C4-2B (cell line): Measurements from ENCODE around the gene GAS2L1.
A peak's percentile ranks its signal among the peaks of the same experiment; 100 is the strongest.

ENCODE experiments used
- H3K27ac ChIP-seq: fragments of 450-650 bp; 2 replicates; pipeline ENCODE4 v1.5.1; 2017
- ZFX ChIP-seq: fragments of 450-650 bp; IDR thresholded peaks from 2 replicates; pipeline ENCODE4 v1.6.1; 2017
- TF ChIP-seq, protein P1 (sequence below): fragments of 450-650 bp; conservative IDR thresholded peaks from 2 replicates; pipeline ENCODE4 v1.5.1; 2017; ENCODE audit warnings: mild to moderate bottlenecking

Gene GAS2L1

DNA sequence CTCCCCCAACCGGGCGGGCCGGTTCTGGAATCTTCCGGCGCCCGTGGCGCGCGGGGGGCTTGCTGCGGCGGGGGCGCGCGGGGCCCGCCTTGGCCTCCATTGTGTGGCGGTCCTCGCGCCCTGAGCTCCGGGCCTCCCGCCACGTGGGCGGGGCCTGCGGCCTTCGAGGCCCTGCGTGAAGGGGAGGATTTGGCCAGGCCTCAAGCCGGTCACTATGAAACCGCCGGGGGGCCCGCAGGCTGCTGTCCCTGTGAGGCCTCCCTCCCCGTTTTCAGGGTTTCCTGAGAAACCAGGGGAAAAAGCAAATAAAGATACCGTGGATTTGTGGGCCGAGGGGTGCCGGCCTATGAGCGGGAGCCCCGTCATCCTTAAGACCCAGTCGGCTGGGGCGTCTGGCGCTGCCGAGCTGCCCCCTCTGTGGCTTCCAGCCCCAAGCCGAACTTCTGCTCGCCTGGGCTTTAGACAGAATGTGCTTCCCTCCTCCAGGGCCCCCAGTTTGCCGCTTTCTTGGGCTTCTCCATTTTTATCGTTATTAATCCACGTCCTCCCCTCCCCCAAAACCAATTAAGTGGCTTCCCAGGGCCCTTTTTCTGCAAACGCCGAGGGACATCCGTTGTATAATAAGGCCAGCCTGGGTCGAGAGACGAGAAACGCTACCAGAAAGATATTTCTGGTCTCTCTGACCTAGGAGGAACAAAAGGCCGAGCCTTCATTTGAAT is 37.8 kb upstream of the GAS2L1 start:
- peak; percentile 90 for TF ChIP-seq ZFX
- TF ChIP-seq, protein P1, sequence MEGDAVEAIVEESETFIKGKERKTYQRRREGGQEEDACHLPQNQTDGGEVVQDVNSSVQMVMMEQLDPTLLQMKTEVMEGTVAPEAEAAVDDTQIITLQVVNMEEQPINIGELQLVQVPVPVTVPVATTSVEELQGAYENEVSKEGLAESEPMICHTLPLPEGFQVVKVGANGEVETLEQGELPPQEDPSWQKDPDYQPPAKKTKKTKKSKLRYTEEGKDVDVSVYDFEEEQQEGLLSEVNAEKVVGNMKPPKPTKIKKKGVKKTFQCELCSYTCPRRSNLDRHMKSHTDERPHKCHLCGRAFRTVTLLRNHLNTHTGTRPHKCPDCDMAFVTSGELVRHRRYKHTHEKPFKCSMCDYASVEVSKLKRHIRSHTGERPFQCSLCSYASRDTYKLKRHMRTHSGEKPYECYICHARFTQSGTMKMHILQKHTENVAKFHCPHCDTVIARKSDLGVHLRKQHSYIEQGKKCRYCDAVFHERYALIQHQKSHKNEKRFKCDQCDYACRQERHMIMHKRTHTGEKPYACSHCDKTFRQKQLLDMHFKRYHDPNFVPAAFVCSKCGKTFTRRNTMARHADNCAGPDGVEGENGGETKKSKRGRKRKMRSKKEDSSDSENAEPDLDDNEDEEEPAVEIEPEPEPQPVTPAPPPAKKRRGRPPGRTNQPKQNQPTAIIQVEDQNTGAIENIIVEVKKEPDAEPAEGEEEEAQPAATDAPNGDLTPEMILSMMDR: no peak
- peak overlapping the region; percentile 100 for H3K27ac ChIP-seq

DNA sequence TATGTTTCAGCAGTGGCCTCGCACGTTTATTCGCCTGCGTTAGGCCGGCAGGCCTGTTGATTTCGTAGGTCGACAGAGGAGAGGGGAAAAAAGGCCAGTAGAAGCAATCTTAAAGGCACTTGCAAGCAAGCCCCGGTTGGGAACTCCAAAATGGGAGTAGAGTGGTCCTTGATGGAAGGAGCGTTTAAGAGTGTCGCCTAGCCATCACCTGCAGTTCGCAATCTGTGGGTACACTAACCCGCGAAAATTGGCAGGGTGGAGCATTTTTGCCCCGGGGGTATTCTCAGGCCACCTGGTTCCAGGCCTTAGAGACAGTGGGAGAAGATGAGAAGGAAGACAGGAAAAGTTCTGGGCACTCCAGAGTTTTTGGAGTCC is 37.2 kb upstream of the GAS2L1 start:
- H3K27ac ChIP-seq: peak overlapping the region; percentile 100
- TF ChIP-seq, protein P1: no peak
- no peak for TF ChIP-seq ZFX

DNA sequence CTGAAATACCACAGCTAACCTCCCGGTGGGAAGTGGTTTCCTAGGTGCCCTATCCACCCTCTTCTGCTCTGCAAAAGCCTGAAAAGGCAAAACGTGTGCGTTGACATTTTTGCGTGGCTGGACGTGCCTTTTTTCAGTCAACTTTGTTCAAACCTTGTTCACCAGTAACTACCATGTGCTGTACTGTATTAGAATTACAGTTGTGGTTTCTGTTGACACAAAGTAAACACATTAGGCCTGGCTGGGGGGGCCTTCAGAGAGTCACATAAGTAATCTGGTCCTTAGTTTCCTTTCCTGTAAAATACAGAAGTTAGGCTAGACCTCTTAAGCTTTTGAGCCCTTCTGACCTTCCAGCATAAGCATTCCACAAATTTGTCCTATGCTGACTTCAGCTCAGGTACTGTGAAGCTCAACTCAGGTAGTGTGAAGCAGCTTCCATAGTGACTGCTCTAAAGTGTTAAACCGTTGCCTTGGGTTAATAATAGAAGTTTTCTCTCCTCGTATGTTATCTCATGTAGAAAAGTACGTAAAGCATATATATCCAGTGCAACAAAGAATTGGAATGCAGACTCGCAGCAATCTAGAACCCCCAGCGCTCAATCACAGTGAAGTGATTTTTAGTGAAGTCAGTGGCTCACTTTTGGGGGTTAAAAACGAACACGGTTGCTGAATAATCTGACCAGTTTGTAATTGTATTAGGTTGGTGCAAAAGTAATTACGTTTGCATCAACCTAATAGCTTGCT is 36.5 kb upstream of the GAS2L1 start:
- peak overlapping the region; percentile 100 for H3K27ac ChIP-seq
- TF ChIP-seq, protein P1: no peak
- no peak for TF ChIP-seq ZFX

- TF ChIP-seq ZFX: no peak
- TF ChIP-seq, protein P1: no peak
- no peak overlapping the region; the same call in 1 of the 2 replicates for H3K27ac ChIP-seq
These were observed 35.8 kb upstream of the GAS2L1 start for GRCh38 chr22:29270475-29271271.

- TF ChIP-seq ZFX: no peak
- no peak overlapping the region for H3K27ac ChIP-seq
These were observed 33.8 kb upstream of the GAS2L1 start for GRCh38 chr22:29272624-29273023.

DNA sequence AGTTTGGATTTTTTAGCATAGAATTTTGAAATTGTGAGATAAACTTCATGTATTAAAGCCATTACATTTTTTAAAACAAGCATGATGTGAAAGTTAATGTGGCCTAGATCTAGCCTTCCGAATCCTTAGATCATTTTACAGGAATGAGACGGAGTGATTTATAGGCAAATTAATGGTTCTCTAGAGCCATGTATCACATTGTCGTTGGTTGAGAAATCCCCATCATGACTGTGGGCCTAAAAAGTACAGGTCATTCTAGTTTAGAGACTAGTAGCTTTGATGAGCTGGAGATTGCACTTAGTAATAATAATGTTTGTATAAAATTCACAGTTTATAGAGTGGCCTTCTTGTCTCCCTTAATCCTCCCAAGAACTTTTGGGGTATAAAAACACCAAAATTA is 31.3 kb upstream of the GAS2L1 start:
- no peak for TF ChIP-seq ZFX
- TF ChIP-seq, protein P1: no peak
- no peak overlapping the region for H3K27ac ChIP-seq

GRCh38 chr22:29275819-29276565 is 30.5 kb upstream of the GAS2L1 start:
- H3K27ac ChIP-seq: no peak overlapping the region
- TF ChIP-seq, protein P1: no peak
